GM12864 (cell line): ENCODE results near the gene TMEM129.

ENCODE experiments used
- DNase-seq: peaks from one replicate; pipeline ENCODE4 v3.0.0-alpha.2; 2011; ENCODE audit warnings: low read depth
- H3K4me3 ChIP-seq: 2 replicates; pipeline ENCODE4 v1.5.1; 2011; ENCODE audit warnings: mild to moderate bottlenecking, low read depth, low read length, control low read depth
- TF ChIP-seq, protein P1 (sequence below): IDR thresholded peaks from 2 replicates; pipeline ENCODE4 v1.5.1; 2011; ENCODE audit warnings: low read depth, mild to moderate bottlenecking, moderate library complexity, low read length, control low read depth, inconsistent platforms; ENCODE audit errors: missing control alignments

Gene TMEM129

DNA sequence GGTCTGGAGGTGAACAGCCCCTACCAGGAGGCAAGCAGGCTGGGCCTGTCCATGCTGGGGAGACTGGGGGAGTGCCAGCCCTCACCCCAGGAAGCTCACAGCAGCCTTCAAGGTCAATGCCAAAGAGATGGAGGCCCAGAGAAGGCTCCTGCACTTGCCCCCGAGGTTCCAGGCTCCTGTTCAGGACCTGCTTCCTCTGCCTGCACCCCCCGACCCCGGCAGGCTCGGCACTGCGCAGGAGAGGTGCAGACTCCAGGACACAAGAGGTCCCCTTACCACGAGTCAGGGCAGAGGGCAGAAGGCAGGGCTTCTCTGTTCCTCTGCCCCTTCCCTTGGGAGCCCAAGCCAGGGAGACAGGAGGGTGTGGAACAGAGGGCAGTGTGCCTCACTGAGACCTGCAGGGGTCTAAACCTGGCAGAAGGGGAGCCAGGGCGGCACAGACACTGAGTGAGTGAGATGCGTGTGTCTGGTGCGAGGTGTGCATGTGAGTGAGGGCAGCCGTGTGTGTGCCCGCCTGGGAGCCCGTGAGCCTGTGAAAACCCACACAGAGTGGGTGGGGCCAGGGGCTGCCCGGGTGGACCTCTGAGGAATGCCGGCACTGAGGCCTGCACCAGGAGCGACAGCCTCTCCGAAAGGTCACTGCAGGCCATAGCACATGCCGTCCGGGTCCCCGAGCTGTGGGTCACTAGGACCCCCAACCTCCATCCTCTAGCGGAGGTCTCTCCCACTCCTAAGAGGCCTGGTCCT is 41.3 kb upstream of the TMEM129 start:
- no peak for DNase-seq
- TF ChIP-seq, protein P1, sequence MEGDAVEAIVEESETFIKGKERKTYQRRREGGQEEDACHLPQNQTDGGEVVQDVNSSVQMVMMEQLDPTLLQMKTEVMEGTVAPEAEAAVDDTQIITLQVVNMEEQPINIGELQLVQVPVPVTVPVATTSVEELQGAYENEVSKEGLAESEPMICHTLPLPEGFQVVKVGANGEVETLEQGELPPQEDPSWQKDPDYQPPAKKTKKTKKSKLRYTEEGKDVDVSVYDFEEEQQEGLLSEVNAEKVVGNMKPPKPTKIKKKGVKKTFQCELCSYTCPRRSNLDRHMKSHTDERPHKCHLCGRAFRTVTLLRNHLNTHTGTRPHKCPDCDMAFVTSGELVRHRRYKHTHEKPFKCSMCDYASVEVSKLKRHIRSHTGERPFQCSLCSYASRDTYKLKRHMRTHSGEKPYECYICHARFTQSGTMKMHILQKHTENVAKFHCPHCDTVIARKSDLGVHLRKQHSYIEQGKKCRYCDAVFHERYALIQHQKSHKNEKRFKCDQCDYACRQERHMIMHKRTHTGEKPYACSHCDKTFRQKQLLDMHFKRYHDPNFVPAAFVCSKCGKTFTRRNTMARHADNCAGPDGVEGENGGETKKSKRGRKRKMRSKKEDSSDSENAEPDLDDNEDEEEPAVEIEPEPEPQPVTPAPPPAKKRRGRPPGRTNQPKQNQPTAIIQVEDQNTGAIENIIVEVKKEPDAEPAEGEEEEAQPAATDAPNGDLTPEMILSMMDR: no peak
- no peak overlapping the region for H3K4me3 ChIP-seq

GRCh38 chr4:1761130-1761689 is 40.1 kb upstream of the TMEM129 start:
- TF ChIP-seq, protein P1: no peak
- DNase-seq: no peak
- no peak overlapping the region for H3K4me3 ChIP-seq

- no peak for DNase-seq
- TF ChIP-seq, protein P1: no peak
These were observed 39.5 kb upstream of the TMEM129 start for GRCh38 chr4:1760521-1761071.

DNA sequence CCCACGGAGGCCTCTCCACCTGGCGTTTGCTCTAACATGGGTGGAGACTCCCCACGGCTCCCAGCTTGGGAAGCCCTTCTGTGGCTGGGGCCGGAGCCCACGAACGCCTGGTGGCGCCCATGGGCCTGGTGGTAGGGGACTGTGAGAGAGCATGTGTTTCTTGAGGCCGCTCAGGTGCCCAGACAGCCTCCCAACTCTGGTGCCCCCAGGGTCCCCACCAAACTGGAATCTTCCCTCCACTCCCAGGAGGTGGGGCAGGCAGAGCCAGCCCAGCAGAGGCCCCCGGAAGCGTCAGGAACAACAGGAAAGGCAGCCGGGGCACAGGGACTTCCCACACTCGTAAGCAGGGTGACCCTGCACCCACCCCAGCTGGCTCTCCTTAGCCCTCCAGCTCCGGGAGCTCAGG is 38.7 kb upstream of the TMEM129 start:
- H3K4me3 ChIP-seq: no peak overlapping the region
- TF ChIP-seq, protein P1: no peak
- DNase-seq: no peak

More at GRCh38 chr4:1760521-1761071, 39.5 kb upstream of the TMEM129 start:
- no peak overlapping the region for H3K4me3 ChIP-seq

- no peak for DNase-seq
- H3K4me3 ChIP-seq: no peak overlapping the region
- TF ChIP-seq, protein P1: no peak
These were observed 38.2 kb upstream of the TMEM129 start for GRCh38 chr4:1759170-1759817.

GRCh38 chr4:1758306-1759121 is 37.4 kb upstream of the TMEM129 start:
- H3K4me3 ChIP-seq: no peak overlapping the region
- no peak for DNase-seq
- TF ChIP-seq, protein P1: no peak
